ENCODE measurements around the gene SLC2A13. TPM values are rescaled to one million over a fixed set of nuclear protein-coding genes. Genes with fewer than 3 reads are reported as not detected.

Gene SLC2A13
- total and polyA plus RNA-seq, 4 donors, result 3.2 to 21.4 (median 7.4) TPM

DNA sequence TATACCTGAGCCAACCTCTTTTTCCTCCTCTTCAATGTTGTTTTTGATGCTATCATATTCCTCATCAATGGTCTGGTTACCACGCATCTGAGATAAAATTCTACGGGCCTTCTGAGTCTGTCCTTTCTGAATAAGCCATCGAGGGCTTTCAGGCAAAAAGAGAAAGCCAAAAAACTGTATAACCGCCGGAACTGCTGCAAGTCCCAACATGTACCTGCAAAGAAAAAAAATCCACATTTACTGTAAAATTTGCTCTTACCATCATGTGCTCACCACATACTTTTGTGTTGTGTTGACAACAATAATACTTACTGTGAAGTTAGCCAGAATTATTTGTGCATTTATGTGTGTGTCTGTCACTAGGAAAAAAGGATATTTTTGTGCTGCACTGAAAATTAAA, 77.6 kb downstream of the SLC2A13 start:
- Histone ChIP-seq H3K9ac (ENCODE audit: insufficient read depth in 1 of 2, low read length in 2 of 2) (no peak overlapping the region), H3K9me3 (ENCODE audit: control insufficient read depth in 4 of 4, insufficient read depth in 3 of 4, low read length in 3 of 4) (no peaks in the 10 kb centered on the region), H3K27me3 (ENCODE audit: control insufficient read depth in 3 of 3, insufficient read depth in 3 of 3, low read length in 2 of 3) (no peaks in the 10 kb centered on the region), H3K4me3 (no peak overlapping the region), H3K36me3 (ENCODE audit: control insufficient read depth in 4 of 4, insufficient read depth in 4 of 4, low read length in 4 of 4) (no peaks in the 10 kb centered on the region), H3K4me1 (ENCODE audit: control insufficient read depth in 5 of 5, insufficient read depth in 5 of 5, low read length in 5 of 5) (peaks cover 0 to 2% (median 0%) of the 10 kb centered on the region in 5 donors), H3K27ac (ENCODE audit: low read depth in 1 of 2, low read length in 1 of 2) (no peak overlapping the region)
- TF ChIP-seq, protein P1, sequence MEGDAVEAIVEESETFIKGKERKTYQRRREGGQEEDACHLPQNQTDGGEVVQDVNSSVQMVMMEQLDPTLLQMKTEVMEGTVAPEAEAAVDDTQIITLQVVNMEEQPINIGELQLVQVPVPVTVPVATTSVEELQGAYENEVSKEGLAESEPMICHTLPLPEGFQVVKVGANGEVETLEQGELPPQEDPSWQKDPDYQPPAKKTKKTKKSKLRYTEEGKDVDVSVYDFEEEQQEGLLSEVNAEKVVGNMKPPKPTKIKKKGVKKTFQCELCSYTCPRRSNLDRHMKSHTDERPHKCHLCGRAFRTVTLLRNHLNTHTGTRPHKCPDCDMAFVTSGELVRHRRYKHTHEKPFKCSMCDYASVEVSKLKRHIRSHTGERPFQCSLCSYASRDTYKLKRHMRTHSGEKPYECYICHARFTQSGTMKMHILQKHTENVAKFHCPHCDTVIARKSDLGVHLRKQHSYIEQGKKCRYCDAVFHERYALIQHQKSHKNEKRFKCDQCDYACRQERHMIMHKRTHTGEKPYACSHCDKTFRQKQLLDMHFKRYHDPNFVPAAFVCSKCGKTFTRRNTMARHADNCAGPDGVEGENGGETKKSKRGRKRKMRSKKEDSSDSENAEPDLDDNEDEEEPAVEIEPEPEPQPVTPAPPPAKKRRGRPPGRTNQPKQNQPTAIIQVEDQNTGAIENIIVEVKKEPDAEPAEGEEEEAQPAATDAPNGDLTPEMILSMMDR (IDR thresholded peaks at IDR 0.05; ENCODE audit: control extremely low read depth, extremely low read depth), result no peak
- DNase-seq, result no peak
- ATAC-seq (ENCODE audit: insufficient read depth, low FRiP score), result no peak
- 96 to 97% methylated on average over 5 of the region's 5 CpGs for WGBS, 2 donors

DNA sequence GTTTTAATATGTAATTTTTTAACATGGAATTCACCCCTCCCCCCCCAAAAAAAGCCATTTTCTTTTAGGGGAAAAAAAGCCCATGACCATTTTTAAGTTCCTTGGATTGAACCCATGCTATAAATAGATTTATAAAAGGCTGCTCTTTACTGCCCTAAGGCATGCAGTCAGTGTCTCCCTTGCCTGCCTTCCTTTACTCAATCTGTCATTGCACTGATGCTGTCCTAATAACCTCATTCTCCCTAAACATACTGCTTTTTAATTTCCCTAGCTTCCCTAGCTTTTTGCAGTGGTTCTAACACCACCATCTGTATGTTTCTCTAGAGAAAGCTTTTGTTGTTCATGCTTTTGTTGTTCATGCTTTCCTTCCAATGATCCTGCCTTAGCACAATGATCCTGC, 83.0 kb downstream of the SLC2A13 start:
- ATAC-seq (ENCODE audit: insufficient read depth, low FRiP score), result no peak
- H3K4me3 ChIP-seq, result no peak overlapping the region
- H3K27ac ChIP-seq (ENCODE audit: low read depth in 1 of 2, low read length in 1 of 2), result no peak overlapping the region

DNA sequence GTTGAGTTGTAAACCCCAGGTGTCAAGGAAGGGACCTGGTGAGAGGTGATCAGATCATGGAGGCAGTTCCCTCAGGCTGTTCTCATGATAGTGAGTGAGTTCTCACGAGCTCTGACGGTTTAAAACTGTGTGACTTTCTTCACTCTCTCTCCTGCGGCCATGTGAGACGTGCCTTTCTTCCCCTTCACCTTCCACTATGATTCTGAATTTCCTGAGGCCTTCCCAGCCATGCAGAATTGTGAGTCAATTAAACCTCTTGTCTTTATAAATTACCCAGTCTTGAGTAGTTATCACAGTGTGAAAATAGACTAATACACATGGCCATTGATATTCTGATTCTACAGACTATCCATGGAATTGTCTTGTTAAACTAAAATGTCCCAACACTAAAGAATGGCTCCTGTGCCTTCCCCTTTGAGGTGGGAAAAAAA, 85.6 kb downstream of the SLC2A13 start:
- no peak for ATAC-seq (ENCODE audit: insufficient read depth, low FRiP score)

More for the DNA sequence above, 83.0 kb downstream of the SLC2A13 start:
- H3K9ac ChIP-seq (ENCODE audit: insufficient read depth in 1 of 2, low read length in 2 of 2), result no peak overlapping the region
- TF ChIP-seq, protein P1 (IDR thresholded peaks at IDR 0.05; ENCODE audit: control extremely low read depth, extremely low read depth), result no peak
- H3K27me3 ChIP-seq (ENCODE audit: control insufficient read depth in 3 of 3, insufficient read depth in 3 of 3, low read length in 2 of 3), result no peaks in the 10 kb centered on the region
- no peak for DNase-seq
- H3K9me3 ChIP-seq (ENCODE audit: control insufficient read depth in 4 of 4, insufficient read depth in 3 of 4, low read length in 3 of 4), result no peaks in the 10 kb centered on the region
- peaks cover 0 to 3% (median 0%) of the 10 kb centered on the region in 5 donors for H3K4me1 ChIP-seq (ENCODE audit: control insufficient read depth in 5 of 5, insufficient read depth in 5 of 5, low read length in 5 of 5)
- no peaks in the 10 kb centered on the region for H3K36me3 ChIP-seq (ENCODE audit: control insufficient read depth in 4 of 4, insufficient read depth in 4 of 4, low read length in 4 of 4)

More for the DNA sequence above, 85.6 kb downstream of the SLC2A13 start:
- DNase-seq, result no peak
- TF ChIP-seq, protein P1 (IDR thresholded peaks at IDR 0.05; ENCODE audit: control extremely low read depth, extremely low read depth), result no peak
- 95 to 99% methylated on average over 4 of the region's 4 CpGs for WGBS, 2 donors
- H3K4me3 ChIP-seq, result no peak overlapping the region
- no peaks in the 10 kb centered on the region for H3K36me3 ChIP-seq (ENCODE audit: control insufficient read depth in 4 of 4, insufficient read depth in 4 of 4, low read length in 4 of 4)
- no peak overlapping the region for H3K9ac ChIP-seq (ENCODE audit: insufficient read depth in 1 of 2, low read length in 2 of 2)
- no peaks in the 10 kb centered on the region for H3K9me3 ChIP-seq (ENCODE audit: control insufficient read depth in 4 of 4, insufficient read depth in 3 of 4, low read length in 3 of 4)
- H3K4me1 ChIP-seq (ENCODE audit: control insufficient read depth in 5 of 5, insufficient read depth in 5 of 5, low read length in 5 of 5), result peaks cover 0 to 6% (median 3%) of the 10 kb centered on the region in 5 donors
- H3K27me3 ChIP-seq (ENCODE audit: control insufficient read depth in 3 of 3, insufficient read depth in 3 of 3, low read length in 2 of 3), result no peaks in the 10 kb centered on the region
- H3K27ac ChIP-seq (ENCODE audit: low read depth in 1 of 2, low read length in 1 of 2), result no peak overlapping the region

All from lung (tissue), 12 donors.